Transverse colon (tissue), 4 donors: Measurements from ENCODE around the gene ABCD1. TPM values are rescaled to one million over a fixed set of nuclear protein-coding genes. Genes with fewer than 3 reads are reported as not detected.

Experiments
- DNase-seq: peaks from one replicate; pipeline ENCODE4 v3.0.0-alpha.2; 2019
- H3K27ac ChIP-seq, 4 donors: fragments of 200-600 bp; sonication (generic); 2 replicates each; pipeline ENCODE4 v1.5.1; 2016 to 2018; ENCODE audit warnings: inconsistent platforms in 4 of 4
- H3K27me3 ChIP-seq: fragments of 200-600 bp; sonication (generic); 2 replicates; pipeline ENCODE4 v1.5.1; 2017; ENCODE audit warnings: inconsistent platforms
- H3K36me3 ChIP-seq, 4 donors: fragments of 200-600 bp; sonication (generic); 2 replicates each; pipeline ENCODE4 v1.5.1; 2017 to 2019; ENCODE audit warnings: inconsistent platforms in 4 of 4
- H3K4me1 ChIP-seq, 4 donors: fragments of 200-600 bp; sonication (generic); 2 replicates each; pipeline ENCODE4 v1.5.1; 2017 to 2020; ENCODE audit warnings: inconsistent platforms in 4 of 4
- H3K4me3 ChIP-seq, 4 donors: fragments of 200-600 bp; sonication (generic); 1 replicate in 1 of 4; 2 replicates in 3 of 4; pipeline versions ENCODE4 v1.5.1 to v1.6.1; 2017 to 2019; ENCODE audit warnings: inconsistent platforms in 4 of 4
- H3K9me3 ChIP-seq, 2 donors: fragments of 200-600 bp; sonication (generic); 2 replicates each; pipeline ENCODE4 v1.5.1; 2017 to 2019; ENCODE audit warnings: inconsistent platforms in 2 of 2
- EP300 ChIP-seq: sonication (generic); formaldehyde crosslinking; IDR thresholded peaks from one replicate; pipeline ENCODE4 v1.6.1; 2017; ENCODE audit warnings: antibody characterized with exemption, low read depth
- POLR2A ChIP-seq: fragments of 450-650 bp; IDR thresholded peaks from one replicate; pipeline ENCODE4 v1.6.1; 2016; ENCODE audit warnings: antibody characterized with exemption, mild to moderate bottlenecking, moderate library complexity
- POLR2AphosphoS5 ChIP-seq, 3 donors: sonication (generic); formaldehyde crosslinking; IDR thresholded peaks; one replicate each; pipeline ENCODE4 v1.6.1; 2016; ENCODE audit warnings: antibody characterized with exemption in 3 of 3
- WGBS, 2 donors: methylation state at CpG; one replicate each; pipeline ENCODE4 v1.1.5; 2018; ENCODE audit warnings: low coverage in 1 of 2; 5-methylcytosine and 5-hydroxymethylcytosine counted together
- in situ Hi-C, 4 donors: fragments of 200-750 bp; cut with MboI; loops; one replicate each; pipeline versions ENCODE4 v1.15.0 to v1.15.1; 2017; ENCODE audit warnings: low sequenced_read_pairs in 3 of 4, low pct_ligation_motif_present in 1 of 4, low pct_unique_long_range_greater_than_20kb in 1 of 4
- intact Hi-C: fragments of 100-400 bp; cut with DNase I; formaldehyde crosslinking; loops from one replicate; pipeline ENCODE4 v1.15.1; 2023; ENCODE audit warnings: low total_unique reads
- total RNA-seq, 4 donors: library from RNA; depleted of rRNA; stranded (reverse); fragments of >200 nt; gene quantifications; one replicate each; pipeline ENCODE4 v1.1.0, GENCODE V29; 2016
- TF ChIP-seq, protein P1 (sequence below), 5 experiments: fragments of 200-600 bp in 3 of 5; fragments of 450-650 bp in 2 of 5; sonication (generic) in 3 of 5; IDR thresholded peaks; 1 replicate in 2 of 5; 2 replicates in 3 of 5; pipeline ENCODE4 v1.5.1; 2016 to 2017; ENCODE audit warnings: antibody characterized with exemption in 5 of 5, inconsistent platforms in 3 of 5, mild to moderate bottlenecking in 2 of 5, moderate library complexity in 1 of 5

ABCD1 gene
- total RNA-seq, 4 donors from 2014 or later: 7.0 to 50.5 (median 18.1) TPM

DNA sequence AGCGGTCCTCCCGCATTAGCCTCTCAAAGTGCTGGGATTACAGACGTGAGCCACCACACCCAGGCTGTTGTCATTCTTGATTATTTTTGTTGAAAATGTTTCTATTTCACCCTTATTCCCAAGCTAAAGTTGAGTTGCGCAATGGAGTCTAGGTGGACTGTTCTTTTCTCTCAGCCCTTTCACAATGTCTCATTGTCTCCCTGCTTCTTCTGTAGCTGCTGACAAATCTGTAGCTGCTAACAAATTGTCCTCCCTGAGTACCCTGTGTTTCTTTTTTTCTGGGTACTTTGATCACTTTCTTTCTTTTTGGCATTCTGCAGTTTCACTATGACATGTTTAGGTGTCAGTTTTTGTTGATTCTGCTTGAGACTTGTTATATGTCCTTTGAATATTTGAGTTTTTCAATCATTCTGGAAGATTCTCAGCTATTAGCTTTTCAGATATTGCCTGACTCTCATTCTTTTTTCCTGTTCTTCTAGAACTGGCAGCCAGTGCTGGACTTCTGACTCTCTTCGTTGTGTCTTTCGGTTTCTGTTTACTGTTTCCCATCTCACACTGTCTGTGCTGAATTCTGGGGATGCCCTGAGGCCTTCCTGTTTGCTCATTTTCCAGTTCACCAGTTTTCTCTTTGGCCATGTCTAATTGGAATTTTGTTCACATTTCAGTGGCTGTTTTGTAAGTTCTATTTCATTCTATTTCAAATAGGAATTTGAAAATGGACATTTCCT is 6.6 kb downstream of the ABCD1 start:
- no peak overlapping the region for H3K27ac ChIP-seq
- intact Hi-C loops: no loop called here
- no peak for DNase-seq
- in situ Hi-C loops: no loop called here
- no peaks in the 10 kb centered on the region for H3K27me3 ChIP-seq
- peaks cover 14 to 26% (median 20%) of the 10 kb centered on the region in 4 donors for H3K4me1 ChIP-seq
- H3K9me3 ChIP-seq: no peaks in the 10 kb centered on the region
- WGBS, 2 donors: 90 to 100% methylated on average over 1 to 6 of the region's 6 CpGs
- H3K4me3 ChIP-seq: no peak overlapping the region
- no peaks in the 10 kb centered on the region for H3K36me3 ChIP-seq
- TF ChIP-seq POLR2AphosphoS5 (IDR thresholded peaks at IDR 0.05) (no peak), EP300 (no peak), POLR2A (no peak)
- TF ChIP-seq, protein P1, sequence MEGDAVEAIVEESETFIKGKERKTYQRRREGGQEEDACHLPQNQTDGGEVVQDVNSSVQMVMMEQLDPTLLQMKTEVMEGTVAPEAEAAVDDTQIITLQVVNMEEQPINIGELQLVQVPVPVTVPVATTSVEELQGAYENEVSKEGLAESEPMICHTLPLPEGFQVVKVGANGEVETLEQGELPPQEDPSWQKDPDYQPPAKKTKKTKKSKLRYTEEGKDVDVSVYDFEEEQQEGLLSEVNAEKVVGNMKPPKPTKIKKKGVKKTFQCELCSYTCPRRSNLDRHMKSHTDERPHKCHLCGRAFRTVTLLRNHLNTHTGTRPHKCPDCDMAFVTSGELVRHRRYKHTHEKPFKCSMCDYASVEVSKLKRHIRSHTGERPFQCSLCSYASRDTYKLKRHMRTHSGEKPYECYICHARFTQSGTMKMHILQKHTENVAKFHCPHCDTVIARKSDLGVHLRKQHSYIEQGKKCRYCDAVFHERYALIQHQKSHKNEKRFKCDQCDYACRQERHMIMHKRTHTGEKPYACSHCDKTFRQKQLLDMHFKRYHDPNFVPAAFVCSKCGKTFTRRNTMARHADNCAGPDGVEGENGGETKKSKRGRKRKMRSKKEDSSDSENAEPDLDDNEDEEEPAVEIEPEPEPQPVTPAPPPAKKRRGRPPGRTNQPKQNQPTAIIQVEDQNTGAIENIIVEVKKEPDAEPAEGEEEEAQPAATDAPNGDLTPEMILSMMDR (IDR thresholded peaks at IDR 0.05): no peak

DNA sequence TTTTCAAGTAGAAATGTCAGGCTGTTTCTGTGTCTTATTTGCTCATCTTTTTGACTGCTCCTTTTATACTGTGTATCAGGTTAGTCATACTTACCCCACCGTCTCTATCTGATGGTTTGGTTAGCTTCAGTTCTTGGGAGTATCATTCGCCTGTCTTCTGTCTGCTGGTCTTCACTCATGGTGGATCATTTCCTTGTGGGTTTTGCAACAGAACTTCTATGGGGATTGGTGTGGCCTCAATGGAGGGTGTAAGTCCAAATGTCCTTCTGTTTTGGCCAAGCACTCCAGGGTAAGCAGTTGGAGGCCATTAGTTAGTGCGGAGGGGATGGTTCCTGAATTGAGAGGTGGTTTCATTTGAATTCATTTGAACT is 7.2 kb downstream of the ABCD1 start:
- H3K9me3 ChIP-seq: no peaks in the 10 kb centered on the region
- intact Hi-C loops: no loop called here
- H3K4me3 ChIP-seq: no peak overlapping the region
- H3K27me3 ChIP-seq: no peaks in the 10 kb centered on the region
- 86% methylated on average over 1 to 3 of the region's 3 CpGs for WGBS, 2 donors
- H3K36me3 ChIP-seq: no peaks in the 10 kb centered on the region
- TF ChIP-seq POLR2A (no peak), EP300 (no peak), POLR2AphosphoS5 (IDR thresholded peaks at IDR 0.05) (no peak)
- TF ChIP-seq, protein P1 (IDR thresholded peaks at IDR 0.05): no peak
- no peak overlapping the region for H3K27ac ChIP-seq
- H3K4me1 ChIP-seq: peaks cover 9 to 21% (median 15%) of the 10 kb centered on the region in 4 donors
- DNase-seq: no peak
- in situ Hi-C loops: no loop called here

DNA sequence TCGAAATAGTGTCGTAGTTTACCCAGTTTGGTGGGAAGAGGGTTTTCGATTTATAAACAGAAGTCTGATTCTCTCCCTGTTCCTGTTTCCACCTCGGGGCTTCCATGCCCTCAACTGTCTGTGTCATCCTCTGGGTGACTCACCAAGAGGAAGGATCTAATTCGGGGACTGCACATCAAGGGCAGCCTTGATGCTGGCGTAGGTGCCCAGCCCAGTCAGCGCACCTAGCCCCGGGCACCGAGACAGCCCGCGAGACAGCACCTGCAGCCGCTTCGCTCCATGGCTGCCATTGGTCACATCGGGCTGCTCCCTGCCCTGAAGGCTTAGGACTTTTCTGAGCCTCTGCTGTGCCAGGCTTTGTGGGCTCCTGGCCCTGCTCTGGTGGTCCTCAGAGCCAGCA is 7.7 kb downstream of the ABCD1 start:
- Histone ChIP-seq H3K4me1 (peaks cover 8 to 15% (median 9%) of the 10 kb centered on the region in 4 donors), H3K9me3 (no peaks in the 10 kb centered on the region), H3K36me3 (no peaks in the 10 kb centered on the region), H3K27me3 (no peaks in the 10 kb centered on the region), H3K27ac (no peak overlapping the region), H3K4me3 (no peak overlapping the region)
- 93% methylated on average over 13 of the region's 14 CpGs; no CpG with 5 or more reads in 1 of the 2 donors for WGBS, 2 donors
- in situ Hi-C loops (no loop called here), intact Hi-C loops (no loop called here)
- TF ChIP-seq EP300: no peak
- TF ChIP-seq, protein P1 (IDR thresholded peaks at IDR 0.05): no peak
- TF ChIP-seq POLR2AphosphoS5 (IDR thresholded peaks at IDR 0.05): no peak
- no peak for TF ChIP-seq POLR2A
- no peak for DNase-seq

DNA sequence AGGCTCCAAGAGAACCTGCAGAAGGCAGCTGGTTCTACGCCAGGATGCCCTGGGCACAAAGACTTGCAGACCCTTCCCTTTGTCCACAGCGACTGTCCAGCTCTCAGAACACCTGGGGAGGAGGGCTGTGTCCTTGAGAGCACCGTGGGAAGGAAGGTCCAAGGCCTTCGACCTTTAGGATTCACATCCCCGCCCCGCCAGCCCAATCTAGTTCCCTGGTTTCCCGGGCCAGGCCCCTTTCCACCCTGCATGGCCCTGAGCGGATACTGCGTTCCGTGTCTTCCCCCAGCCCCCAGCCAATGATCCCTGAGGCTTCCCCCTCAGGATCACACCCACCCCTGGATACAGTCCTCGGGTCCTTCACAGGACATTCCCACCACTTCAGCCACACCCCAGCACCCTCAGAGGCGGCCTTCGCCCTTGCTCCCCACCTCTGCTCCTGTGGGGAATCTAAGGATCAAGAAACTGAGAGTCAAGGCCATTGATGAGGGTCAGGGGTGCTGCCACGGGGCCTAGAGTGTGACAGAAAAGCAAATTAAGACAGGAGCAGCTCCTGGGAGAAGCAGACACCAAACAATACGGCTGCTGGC is 9.1 kb downstream of the ABCD1 start:
- in situ Hi-C loops: no loop called here
- WGBS, 2 donors: 85% methylated on average over 15 of the region's 15 CpGs; no CpG with 5 or more reads in 1 of the 2 donors

More for the DNA sequence above, 9.1 kb downstream of the ABCD1 start:
- Histone ChIP-seq H3K36me3 (no peaks in the 10 kb centered on the region), H3K27ac (no peak overlapping the region), H3K4me3 (no peak overlapping the region), H3K9me3 (no peaks in the 10 kb centered on the region), H3K27me3 (no peaks in the 10 kb centered on the region), H3K4me1 (peaks cover 0 to 2% (median 0%) of the 10 kb centered on the region in 4 donors)
- TF ChIP-seq, protein P1 (IDR thresholded peaks at IDR 0.05): no peak
- TF ChIP-seq EP300 (no peak), POLR2AphosphoS5 (IDR thresholded peaks at IDR 0.05) (no peak), POLR2A (no peak)
- intact Hi-C loops: no loop called here
- DNase-seq: no peak
